ENCODE measurements around the gene FBH1. TPM values are rescaled to one million over a fixed set of nuclear protein-coding genes. Genes with fewer than 3 reads are reported as not detected.

The FBH1 gene
- total and polyA plus RNA-seq, 2 experiments from 2014 or later, result 62.5 to 90.8 TPM

GRCh38 chr10:5970066-5970465 is 80.0 kb downstream of the FBH1 start:
- H3K27ac Mint-ChIP-seq, result no peak overlapping the region
- Histone ChIP-seq H3K27me3 (ENCODE audit: insufficient read depth) (peaks cover 4% of the 10 kb centered on the region), H3K4me1 (ENCODE audit: insufficient read depth) (no peaks in the 10 kb centered on the region), H4K20me1 (replicated peaks; ENCODE audit: insufficient read depth) (no peaks in the 10 kb centered on the region), H3K4me2 (no peak overlapping the region), H3F3A (replicated peaks; ENCODE audit: low read depth) (no peaks in the 10 kb centered on the region), H3K79me2 (replicated peaks; ENCODE audit: insufficient read depth) (no peaks in the 10 kb centered on the region), H3K9me2 (ENCODE audit: insufficient read depth) (no peaks in the 10 kb centered on the region), H3K27ac (ENCODE audit: low read depth) (no peak overlapping the region), H3K4me3 (no peak overlapping the region), H2AFZ (no peak overlapping the region), H3K36me3 (ENCODE audit: insufficient read depth) (no peaks in the 10 kb centered on the region)
- no peaks in the 10 kb centered on the region for H3K36me3 Mint-ChIP-seq (ENCODE audit: low read depth)
- ATAC-seq, result no peak
- TF ChIP-seq ZNF331 (CRISPR knock-in tag; IDR thresholded peaks at IDR 0.05; ENCODE audit: low read depth), result no peak
- TF ChIP-seq ETS1 (IDR thresholded peaks at IDR 0.05), result no peak
- TF ChIP-seq POLR2AphosphoS5 (IDR thresholded peaks at IDR 0.05; ENCODE audit: low read depth), result no peak
- no peak for TF ChIP-seq STAT1 (IDR thresholded peaks at IDR 0.05; ENCODE audit: unreplicated experiment)
- TF ChIP-seq REST (IDR thresholded peaks at IDR 0.05; ENCODE audit: unreplicated experiment), result no peak
- no peak for TF ChIP-seq EZH2 (IDR thresholded peaks at IDR 0.05; ENCODE audit: low read depth, unreplicated experiment)
- no peak for TF ChIP-seq ZNF462 (CRISPR knock-in tag; IDR thresholded peaks at IDR 0.05)
- TF ChIP-seq JUNB (IDR thresholded peaks at IDR 0.05; ENCODE audit: unreplicated experiment), result no peak
- TF ChIP-seq NANOG (IDR thresholded peaks at IDR 0.05; ENCODE audit: borderline replicate concordance), result no peak
- no peak for TF ChIP-seq EZH2phosphoT487 (IDR thresholded peaks at IDR 0.05; ENCODE audit: unreplicated experiment)
- no peak for TF ChIP-seq ZNF114 (CRISPR knock-in tag; IDR thresholded peaks at IDR 0.05)
- no peak for TF ChIP-seq CREB1 (CRISPR knock-in tag; IDR thresholded peaks at IDR 0.05; ENCODE audit: low read depth)
- TF ChIP-seq CTCF (conservative IDR thresholded peaks at IDR 0.05; ENCODE audit: low read depth in 2 of 2), result no peak
- H3K9me3 Mint-ChIP-seq, result no peaks in the 10 kb centered on the region
- DNase-seq (ENCODE audit: low spot score), result no peak
- peaks cover 5% of the 10 kb centered on the region for H3K27me3 Mint-ChIP-seq (ENCODE audit: insufficient read depth, low read depth, poor library complexity)
- no peak overlapping the region for H3K4me3 Mint-ChIP-seq
- H3K4me1 Mint-ChIP-seq, result no peaks in the 10 kb centered on the region
